SK-N-SH (cell line): ENCODE measurements around the gene AUTS2. TPM values are rescaled to one million over a fixed set of nuclear protein-coding genes. Genes with fewer than 3 reads are reported as not detected.

Experiments
- CTCF ChIA-PET: fragments of 300-600, 350-600 bp; formaldehyde crosslinking; extraction: SDS; loops from one replicate; lab custom pipeline; 2021; lab: Yijun Ruan, JAX
- POLR2A ChIA-PET: fragments of 350-600 bp; sonication (Branson Sonifier 250); formaldehyde crosslinking; extraction: SDS; loops from one replicate; lab custom pipeline; 2020; ENCODE audit warnings: antibody characterized with exemption, inconsistent platforms; lab: Yijun Ruan, JAX
- DNase-seq: peaks from one replicate; pipeline ENCODE4 v3.0.0; 2012
- H2AFZ ChIP-seq: fragments of 200-600 bp; sonication (generic); 2 replicates; pipeline ENCODE4 v1.8.1; 2016; ENCODE audit warnings: antibody characterized with exemption, mild to moderate bottlenecking, low read depth
- H3F3A ChIP-seq: fragments of 200-600 bp; sonication (generic); replicated peaks from 2 replicates; pipeline ENCODE3; 2016; ENCODE audit warnings: antibody characterized with exemption, mild to moderate bottlenecking; ENCODE audit not compliant: insufficient read depth
- H3K27ac ChIP-seq, 2 experiments: fragments of 200-500 bp in 1 of 2; fragments of 200-600 bp in 1 of 2; sonication (Bioruptor generic) in 1 of 2; sonication (generic), shearing (Covaris generic) in 1 of 2; 2 replicates each; pipeline versions ENCODE4 v1.5.1 to v1.6.1; 2014 to 2016; ENCODE audit warnings: low read depth in 2 of 2, inconsistent platforms in 1 of 2, low read length in 1 of 2, mild to moderate bottlenecking in 1 of 2, mixed read lengths in 1 of 2
- H3K27me3 ChIP-seq: fragments of 200-600 bp; sonication (generic), shearing (Covaris generic); 2 replicates; pipeline ENCODE4 v1.6.1; 2016; ENCODE audit warnings: mixed run types; ENCODE audit not compliant: insufficient read depth
- H3K36me3 ChIP-seq, 2 experiments: fragments of 200-500 bp in 1 of 2; fragments of 200-600 bp in 1 of 2; sonication (Bioruptor generic) in 1 of 2; sonication (generic) in 1 of 2; replicated peaks in 1 of 2; 2 replicates each; pipeline versions ENCODE3 to v1.5.1; 2014 to 2016; ENCODE audit warnings: low read length in 1 of 2, mild to moderate bottlenecking in 1 of 2; ENCODE audit not compliant: insufficient read depth in 2 of 2, control insufficient read depth in 1 of 2
- H3K4me1 ChIP-seq, 2 experiments: fragments of 200-500 bp in 1 of 2; fragments of 200-600 bp in 1 of 2; sonication (Bioruptor generic) in 1 of 2; sonication (generic), shearing (Covaris generic) in 1 of 2; 2 replicates each; pipeline versions ENCODE4 v1.5.1 to v1.6.1; 2014 to 2016; ENCODE audit warnings: low read depth in 1 of 2, low read length in 1 of 2, mixed run types in 1 of 2; ENCODE audit not compliant: insufficient read depth in 2 of 2, control insufficient read depth in 1 of 2
- H3K4me2 ChIP-seq: fragments of 200-600 bp; sonication (generic), shearing (Covaris generic); 2 replicates; pipeline ENCODE4 v1.6.1; 2017; ENCODE audit warnings: mixed run types
- H3K4me3 ChIP-seq, 2 experiments: fragments of 200-500 bp in 1 of 2; fragments of 200-600 bp in 1 of 2; sonication (Bioruptor generic) in 1 of 2; sonication (generic), shearing (Covaris generic) in 1 of 2; 2 replicates each; pipeline versions ENCODE4 v1.5.1 to v1.8.1; 2014 to 2016; ENCODE audit warnings: low read depth in 2 of 2, inconsistent platforms in 1 of 2, low read length in 1 of 2, mild to moderate bottlenecking in 1 of 2, mixed read lengths in 1 of 2, moderate library complexity in 1 of 2
- H3K79me2 ChIP-seq: fragments of 200-600 bp; sonication (generic); 2 replicates; pipeline ENCODE4 v1.8.1; 2017; ENCODE audit warnings: mild to moderate bottlenecking; ENCODE audit not compliant: insufficient read depth
- H3K9ac ChIP-seq: fragments of 200-600 bp; sonication (generic); 2 replicates; pipeline ENCODE4 v1.6.1; 2017; ENCODE audit warnings: mixed run types
- H3K9me2 ChIP-seq: fragments of 200-600 bp; sonication (generic); 2 replicates; pipeline ENCODE4 v1.6.1; 2017; ENCODE audit warnings: mixed run types
- H3K9me3 ChIP-seq: fragments of 200-600 bp; sonication (generic); 2 replicates; pipeline ENCODE4 v1.6.1; 2017; ENCODE audit warnings: mixed run types, mild to moderate bottlenecking, moderate library complexity
- H4K20me1 ChIP-seq: fragments of 200-600 bp; sonication (generic); 2 replicates; pipeline ENCODE4 v1.6.1; 2017; ENCODE audit warnings: mild to moderate bottlenecking, mixed run types; ENCODE audit not compliant: insufficient read depth
- CHD2 ChIP-seq: fragments of 150-350 bp; IDR thresholded peaks from 2 replicates; pipeline ENCODE4 v1.6.1; 2018; ENCODE audit warnings: low read length; ENCODE audit not compliant: partially characterized antibody
- ELF1 ChIP-seq: IDR thresholded peaks from 2 replicates; pipeline ENCODE4 v1.4.0; 2012
- EP300 ChIP-seq, 2 experiments: IDR thresholded peaks; 2 replicates each; pipeline versions ENCODE4 v1.4.0 to v1.6.1; 2012; ENCODE audit warnings: borderline replicate concordance in 1 of 2, low read depth in 1 of 2, low read length in 1 of 2
- FOSL2 ChIP-seq: IDR thresholded peaks from 2 replicates; pipeline ENCODE4 v1.4.0; 2012; ENCODE audit warnings: low read depth, mild to moderate bottlenecking, moderate library complexity, borderline replicate concordance
- FOXJ3 ChIP-seq: sonication (generic); formaldehyde crosslinking; IDR thresholded peaks from 2 replicates; pipeline ENCODE4 v1.5.1; 2020; ENCODE audit warnings: mild to moderate bottlenecking, missing genetic modification reagents
- FOXM1 ChIP-seq: IDR thresholded peaks from 2 replicates; pipeline ENCODE4 v1.4.0; 2012; ENCODE audit warnings: low read depth, mild to moderate bottlenecking
- GATA2 ChIP-seq: sonication (generic); formaldehyde crosslinking; IDR thresholded peaks from 2 replicates; pipeline ENCODE4 v1.5.0; 2020; ENCODE audit warnings: mild to moderate bottlenecking, missing genetic modification reagents
- JUND ChIP-seq: IDR thresholded peaks from 2 replicates; pipeline ENCODE4 v1.4.0; 2012
- MEF2A ChIP-seq: IDR thresholded peaks from 2 replicates; pipeline ENCODE4 v1.4.0; 2012; ENCODE audit warnings: low read depth, borderline replicate concordance
- MXI1 ChIP-seq: IDR thresholded peaks from 2 replicates; pipeline ENCODE4 v1.6.1; 2012; ENCODE audit warnings: mild to moderate bottlenecking, low read depth, low read length, improper control_type of control experiment
- NFIC ChIP-seq: IDR thresholded peaks from 2 replicates; pipeline ENCODE4 v1.4.0; 2012; ENCODE audit warnings: borderline replicate concordance
- NRF1 ChIP-seq: IDR thresholded peaks from 2 replicates; pipeline ENCODE4 v1.6.1; 2012; ENCODE audit warnings: low read depth, mild to moderate bottlenecking, low read length
- POLR2AphosphoS5 ChIP-seq: IDR thresholded peaks from 2 replicates; pipeline ENCODE4 v1.6.1; 2012; ENCODE audit warnings: low read depth, low read length
- RAD21 ChIP-seq: IDR thresholded peaks from 2 replicates; pipeline ENCODE4 v1.6.1; 2012; ENCODE audit warnings: mild to moderate bottlenecking, low read length
- RCOR1 ChIP-seq: fragments of 150-350 bp; IDR thresholded peaks from 2 replicates; pipeline ENCODE4 v1.6.1; 2017; ENCODE audit warnings: antibody characterized with exemption, low read length
- RFX5 ChIP-seq: IDR thresholded peaks from 2 replicates; pipeline ENCODE4 v1.6.1; 2012; ENCODE audit warnings: mild to moderate bottlenecking, improper control_type of control experiment, low read length
- SMC3 ChIP-seq: IDR thresholded peaks from 2 replicates; pipeline ENCODE4 v1.6.1; 2012; ENCODE audit warnings: low read depth, low read length, improper control_type of control experiment
- TAF1 ChIP-seq: IDR thresholded peaks from 2 replicates; pipeline ENCODE4 v1.6.1; 2012; ENCODE audit warnings: low read depth, mild to moderate bottlenecking, low read length, moderate library complexity, borderline replicate concordance
- TCF12 ChIP-seq: IDR thresholded peaks from 2 replicates; pipeline ENCODE4 v1.4.0; 2012
- TEAD4 ChIP-seq: IDR thresholded peaks from 2 replicates; pipeline ENCODE4 v1.4.0; 2012; ENCODE audit warnings: mild to moderate bottlenecking, borderline replicate concordance; ENCODE audit not compliant: insufficient read depth
- WGBS: methylation state at CpG from one replicate; pipeline ENCODE4 v1.1.6; 2017; ENCODE audit warnings: low lambda C conversion rate; 5-methylcytosine and 5-hydroxymethylcytosine counted together
- polyA plus RNA-seq, 3 experiments: library from polyadenylated mRNA; depleted of rRNA; stranded (reverse); fragments of >200 nt; gene quantifications; 2 replicates each; pipeline ENCODE4 v1.2.3, GENCODE V29; 2012
- TF ChIP-seq, protein P1 (sequence below): IDR thresholded peaks from 2 replicates; pipeline ENCODE4 v1.4.0; 2012; ENCODE audit warnings: low read depth, borderline replicate concordance
- TF ChIP-seq, protein P2 (sequence below): fragments of 150-350 bp; IDR thresholded peaks from 2 replicates; pipeline ENCODE4 v1.6.1; 2016; ENCODE audit warnings: mild to moderate bottlenecking, low read depth, low read length
- TF ChIP-seq, protein P3 (sequence below): IDR thresholded peaks from 2 replicates; pipeline ENCODE4; 2012

AUTS2 gene
- polyA plus RNA-seq, 1 of the 3 experiments (the other 2 are of a cell fraction): 15.6 TPM

- Histone ChIP-seq H3K36me3 (peaks cover 16 to 32% of the 10 kb centered on the region in 2 experiments), H3K4me1 (peaks cover 0 to 14% of the 10 kb centered on the region in 2 experiments; a peak in 1 of 4 replicates), H3F3A (no peaks in the 10 kb centered on the region), H3K27ac (no peak overlapping the region), H3K9me2 (no peaks in the 10 kb centered on the region), H3K9me3 (no peaks in the 10 kb centered on the region), H3K79me2 (peaks cover 60% of the 10 kb centered on the region)
- POLR2A ChIA-PET: no interaction called here
- TF ChIP-seq, protein P1, sequence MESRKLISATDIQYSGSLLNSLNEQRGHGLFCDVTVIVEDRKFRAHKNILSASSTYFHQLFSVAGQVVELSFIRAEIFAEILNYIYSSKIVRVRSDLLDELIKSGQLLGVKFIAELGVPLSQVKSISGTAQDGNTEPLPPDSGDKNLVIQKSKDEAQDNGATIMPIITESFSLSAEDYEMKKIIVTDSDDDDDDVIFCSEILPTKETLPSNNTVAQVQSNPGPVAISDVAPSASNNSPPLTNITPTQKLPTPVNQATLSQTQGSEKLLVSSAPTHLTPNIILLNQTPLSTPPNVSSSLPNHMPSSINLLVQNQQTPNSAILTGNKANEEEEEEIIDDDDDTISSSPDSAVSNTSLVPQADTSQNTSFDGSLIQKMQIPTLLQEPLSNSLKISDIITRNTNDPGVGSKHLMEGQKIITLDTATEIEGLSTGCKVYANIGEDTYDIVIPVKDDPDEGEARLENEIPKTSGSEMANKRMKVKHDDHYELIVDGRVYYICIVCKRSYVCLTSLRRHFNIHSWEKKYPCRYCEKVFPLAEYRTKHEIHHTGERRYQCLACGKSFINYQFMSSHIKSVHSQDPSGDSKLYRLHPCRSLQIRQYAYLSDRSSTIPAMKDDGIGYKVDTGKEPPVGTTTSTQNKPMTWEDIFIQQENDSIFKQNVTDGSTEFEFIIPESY: no peak
- TF ChIP-seq NFIC: no peak
- TF ChIP-seq, all 33 proteins: peak for 0
- 92% methylated on average over 4 of the region's 4 CpGs for WGBS
- Histone ChIP-seq H3K4me2 (no peak overlapping the region), H3K4me3 (no peak overlapping the region), H3K27me3 (no peaks in the 10 kb centered on the region), H3K9ac (no peak overlapping the region), H4K20me1 (peaks cover 63% of the 10 kb centered on the region), H2AFZ (no peak overlapping the region)
- DNase-seq: no peak
- CTCF ChIA-PET: no interaction called here
Observed at GRCh38 chr7:70761711-70762328, 1163.5 kb downstream of the AUTS2 start.

DNA sequence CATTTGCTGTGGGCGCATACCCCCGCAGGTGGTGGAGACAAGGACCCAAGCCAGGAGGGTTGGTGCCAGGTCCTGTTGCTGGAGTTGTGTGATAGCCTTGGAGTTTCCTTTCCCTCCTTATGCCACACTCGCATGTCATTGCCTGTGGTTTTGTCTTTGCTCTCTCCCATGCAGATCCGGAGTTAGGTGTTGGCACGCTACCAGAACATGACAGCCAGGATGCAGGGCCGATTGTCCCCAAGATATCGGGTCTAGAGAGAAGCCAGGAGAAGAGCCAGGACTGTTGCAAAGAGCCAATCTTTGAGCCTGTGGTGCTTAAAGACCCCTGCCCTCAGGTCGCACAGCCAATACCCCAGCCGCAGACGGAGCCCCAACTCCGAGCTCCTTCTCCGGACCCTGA lies 1164.4 kb downstream of the AUTS2 start:
- H3K4me2 ChIP-seq: no peak overlapping the region
- H3K9me2 ChIP-seq: no peaks in the 10 kb centered on the region
- no peak overlapping the region for H2AFZ ChIP-seq
- peaks cover 0 to 14% of the 10 kb centered on the region in 2 experiments; a peak in 1 of 4 replicates for H3K4me1 ChIP-seq
- H4K20me1 ChIP-seq: peaks cover 54% of the 10 kb centered on the region
- no peaks in the 10 kb centered on the region for H3K27me3 ChIP-seq
- H3K4me3 ChIP-seq: no peak overlapping the region
- peaks cover 25 to 41% of the 10 kb centered on the region in 2 experiments for H3K36me3 ChIP-seq
- CTCF ChIA-PET: interaction anchor here (1.1 to 1.2 kb wide), 2 partner anchors 21 to 28 kb away, joined by 3 to 4 read pairs; no protein-coding TSS in a partner anchor
- H3K9me3 ChIP-seq: no peaks in the 10 kb centered on the region
- H3K79me2 ChIP-seq: peaks cover 51% of the 10 kb centered on the region
- 81% methylated on average over 12 of the region's 12 CpGs for WGBS
- DNase-seq: peak; percentile 83
- H3K9ac ChIP-seq: no peak overlapping the region
- POLR2A ChIA-PET: no interaction called here
- H3F3A ChIP-seq: no peaks in the 10 kb centered on the region
- no peak overlapping the region; a peak in 1 of 4 replicates for H3K27ac ChIP-seq
- TF ChIP-seq, protein P2, sequence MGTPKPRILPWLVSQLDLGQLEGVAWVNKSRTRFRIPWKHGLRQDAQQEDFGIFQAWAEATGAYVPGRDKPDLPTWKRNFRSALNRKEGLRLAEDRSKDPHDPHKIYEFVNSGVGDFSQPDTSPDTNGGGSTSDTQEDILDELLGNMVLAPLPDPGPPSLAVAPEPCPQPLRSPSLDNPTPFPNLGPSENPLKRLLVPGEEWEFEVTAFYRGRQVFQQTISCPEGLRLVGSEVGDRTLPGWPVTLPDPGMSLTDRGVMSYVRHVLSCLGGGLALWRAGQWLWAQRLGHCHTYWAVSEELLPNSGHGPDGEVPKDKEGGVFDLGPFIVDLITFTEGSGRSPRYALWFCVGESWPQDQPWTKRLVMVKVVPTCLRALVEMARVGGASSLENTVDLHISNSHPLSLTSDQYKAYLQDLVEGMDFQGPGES: no peak
- TF ChIP-seq TAF1: no peak
- TF ChIP-seq MXI1: peak; percentile 61; the same call in 1 of the 2 replicates
- TF ChIP-seq, protein P3, sequence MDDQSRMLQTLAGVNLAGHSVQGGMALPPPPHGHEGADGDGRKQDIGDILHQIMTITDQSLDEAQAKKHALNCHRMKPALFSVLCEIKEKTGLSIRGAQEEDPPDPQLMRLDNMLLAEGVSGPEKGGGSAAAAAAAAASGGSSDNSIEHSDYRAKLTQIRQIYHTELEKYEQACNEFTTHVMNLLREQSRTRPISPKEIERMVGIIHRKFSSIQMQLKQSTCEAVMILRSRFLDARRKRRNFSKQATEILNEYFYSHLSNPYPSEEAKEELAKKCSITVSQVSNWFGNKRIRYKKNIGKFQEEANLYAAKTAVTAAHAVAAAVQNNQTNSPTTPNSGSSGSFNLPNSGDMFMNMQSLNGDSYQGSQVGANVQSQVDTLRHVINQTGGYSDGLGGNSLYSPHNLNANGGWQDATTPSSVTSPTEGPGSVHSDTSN: no peak
- no peak for TF ChIP-seq FOXJ3 (CRISPR knock-in tag)
- TF ChIP-seq TCF12: no peak
- peak; percentile 21 for TF ChIP-seq CHD2
- no peak for TF ChIP-seq ELF1
- no peak for TF ChIP-seq JUND
- no peak for TF ChIP-seq POLR2AphosphoS5
- no peak for TF ChIP-seq TEAD4
- TF ChIP-seq, protein P1: no peak
- TF ChIP-seq RCOR1: 0 out of 2 replicates have a peak, but pooled peaks have one; percentile 13
- TF ChIP-seq FOXM1: no peak
- no peak for TF ChIP-seq NRF1
- TF ChIP-seq RFX5: no peak
- TF ChIP-seq NFIC: no peak
- peak; percentile 79 for TF ChIP-seq GATA2
- no peak for TF ChIP-seq SMC3
- no peak for TF ChIP-seq FOSL2
- TF ChIP-seq MEF2A: no peak
- TF ChIP-seq EP300 (IDR thresholded peaks at IDR 0.05; ENCODE audit: borderline replicate concordance in 1 of 2, low read depth in 1 of 2, low read length in 1 of 2): peak in 1 of 2 experiments; percentile 45; a peak in 1 of 4 replicates
- no peak for TF ChIP-seq RAD21
